Activated naive CD4-positive, alpha-beta T cell treated with anti-CD3 and anti-CD28 coated beads, Interleukin-2, amount 50 U/mL, for 24 hours (primary cell): ENCODE data around the gene RREB1.
A peak's percentile ranks its signal among the peaks of the same experiment; 100 is the strongest.
"Not testable (repeated sequence)": the region's sequence is repeated elsewhere in the genome, so short reads cannot be mapped to it uniquely, and the experiment has no call there.

Experiments used
- H3K27ac Mint-ChIP-seq: one replicate; pipeline ENCODE4 v1.8.0; 2021; ENCODE audit warnings: mild to moderate bottlenecking, mixed read lengths
- H3K27me3 Mint-ChIP-seq: one replicate; pipeline ENCODE4 v1.8.0; 2021; ENCODE audit warnings: mixed read lengths
- H3K36me3 Mint-ChIP-seq: one replicate; pipeline ENCODE4 v1.8.0; 2021; ENCODE audit warnings: mixed read lengths
- H3K4me1 Mint-ChIP-seq: one replicate; pipeline ENCODE4 v1.8.0; 2021; ENCODE audit warnings: mixed read lengths
- H3K4me3 Mint-ChIP-seq: one replicate; pipeline ENCODE4 v1.8.0; 2021; ENCODE audit warnings: mild to moderate bottlenecking, mixed read lengths
- H3K9me3 Mint-ChIP-seq: one replicate; pipeline ENCODE4 v1.8.0; 2021; ENCODE audit warnings: mixed read lengths

RREB1 gene

GRCh38 chr6:7251646-7252260, 144.0 kb downstream of the RREB1 start:
- H3K4me3 Mint-ChIP-seq, result no peak overlapping the region
- no peaks in the 10 kb centered on the region for H3K9me3 Mint-ChIP-seq
- H3K27me3 Mint-ChIP-seq, result no peaks in the 10 kb centered on the region

GRCh38 chr6:7252390-7252789, 144.6 kb downstream of the RREB1 start:
- H3K27me3 Mint-ChIP-seq, result no peaks in the 10 kb centered on the region
- no peaks in the 10 kb centered on the region for H3K4me1 Mint-ChIP-seq
- peaks cover 7% of the 10 kb centered on the region for H3K36me3 Mint-ChIP-seq
- no peaks in the 10 kb centered on the region for H3K9me3 Mint-ChIP-seq
- H3K27ac Mint-ChIP-seq, result no peak overlapping the region
- H3K4me3 Mint-ChIP-seq, result no peak overlapping the region

More at GRCh38 chr6:7251646-7252260, 144.0 kb downstream of the RREB1 start:
- Mint-ChIP-seq H3K4me1 (no peaks in the 10 kb centered on the region), H3K36me3 (peaks cover 7% of the 10 kb centered on the region), H3K27ac (no peak overlapping the region)

GRCh38 chr6:7254980-7255835, 147.4 kb downstream of the RREB1 start:
- H3K27ac Mint-ChIP-seq, result no peak overlapping the region
- H3K4me1 Mint-ChIP-seq, result peaks cover 3% of the 10 kb centered on the region
- no peaks in the 10 kb centered on the region for H3K9me3 Mint-ChIP-seq
- H3K36me3 Mint-ChIP-seq, result peaks cover 2% of the 10 kb centered on the region
- H3K27me3 Mint-ChIP-seq, result no peaks in the 10 kb centered on the region
- H3K4me3 Mint-ChIP-seq, result no peak overlapping the region

- Mint-ChIP-seq H3K36me3 (no peaks in the 10 kb centered on the region), H3K27ac (no peak overlapping the region), H3K4me1 (peaks cover 10% of the 10 kb centered on the region), H3K27me3 (peaks cover 6% of the 10 kb centered on the region), H3K4me3 (no peak overlapping the region), H3K9me3 (no peaks in the 10 kb centered on the region)
Measured at GRCh38 chr6:7255918-7256317, 148.2 kb downstream of the RREB1 start.

- Mint-ChIP-seq H3K36me3 (no peaks in the 10 kb centered on the region), H3K27ac (no peak overlapping the region), H3K9me3 (no peaks in the 10 kb centered on the region), H3K4me3 (no peak overlapping the region), H3K4me1 (peaks cover 15% of the 10 kb centered on the region), H3K27me3 (peaks cover 8% of the 10 kb centered on the region)
Measured at GRCh38 chr6:7256785-7257184, 149.0 kb downstream of the RREB1 start.

- Mint-ChIP-seq H3K27ac (no peak overlapping the region), H3K4me3 (no peak overlapping the region), H3K27me3 (peaks cover 8% of the 10 kb centered on the region), H3K9me3 (no peaks in the 10 kb centered on the region), H3K36me3 (no peaks in the 10 kb centered on the region), H3K4me1 (peaks cover 20% of the 10 kb centered on the region)
Measured at GRCh38 chr6:7257521-7258230, 149.9 kb downstream of the RREB1 start.

- Mint-ChIP-seq H3K27me3 (peaks cover 8% of the 10 kb centered on the region), H3K27ac (no peak overlapping the region), H3K36me3 (no peaks in the 10 kb centered on the region), H3K4me3 (no peak overlapping the region), H3K9me3 (no peaks in the 10 kb centered on the region), H3K4me1 (peaks cover 20% of the 10 kb centered on the region)
Measured at GRCh38 chr6:7258231-7258763, 150.5 kb downstream of the RREB1 start.

- H3K27me3 Mint-ChIP-seq, result peaks cover 8% of the 10 kb centered on the region
- no peak overlapping the region for H3K27ac Mint-ChIP-seq
- no peaks in the 10 kb centered on the region for H3K9me3 Mint-ChIP-seq
- H3K4me3 Mint-ChIP-seq, result peak overlapping the region; percentile 85
- peaks cover 20% of the 10 kb centered on the region for H3K4me1 Mint-ChIP-seq
- H3K36me3 Mint-ChIP-seq, result no peaks in the 10 kb centered on the region
Measured at GRCh38 chr6:7260291-7261031, 152.7 kb downstream of the RREB1 start.

GRCh38 chr6:7261032-7261841, 153.5 kb downstream of the RREB1 start:
- H3K9me3 Mint-ChIP-seq, result no peaks in the 10 kb centered on the region
- H3K4me3 Mint-ChIP-seq, result peak overlapping the region; percentile 85
- H3K36me3 Mint-ChIP-seq, result no peaks in the 10 kb centered on the region
- no peak overlapping the region for H3K27ac Mint-ChIP-seq
- H3K4me1 Mint-ChIP-seq, result peaks cover 20% of the 10 kb centered on the region
- peaks cover 8% of the 10 kb centered on the region for H3K27me3 Mint-ChIP-seq

GRCh38 chr6:7261852-7262461, 154.2 kb downstream of the RREB1 start:
- H3K27me3 Mint-ChIP-seq, result peaks cover 8% of the 10 kb centered on the region
- no peaks in the 10 kb centered on the region for H3K9me3 Mint-ChIP-seq
- peaks cover 20% of the 10 kb centered on the region for H3K4me1 Mint-ChIP-seq
- peak overlapping the region; percentile 85 for H3K4me3 Mint-ChIP-seq
- H3K36me3 Mint-ChIP-seq, result no peaks in the 10 kb centered on the region
- H3K27ac Mint-ChIP-seq, result no peak overlapping the region

GRCh38 chr6:7262746-7263518, 155.2 kb downstream of the RREB1 start:
- Mint-ChIP-seq H3K9me3 (no peaks in the 10 kb centered on the region), H3K36me3 (no peaks in the 10 kb centered on the region), H3K4me3 (no peak overlapping the region), H3K27ac (no peak overlapping the region), H3K27me3 (peaks cover 8% of the 10 kb centered on the region), H3K4me1 (peaks cover 20% of the 10 kb centered on the region)

- H3K9me3 Mint-ChIP-seq, H3K36me3 Mint-ChIP-seq, H3K27ac Mint-ChIP-seq, H3K4me3 Mint-ChIP-seq, H3K27me3 Mint-ChIP-seq: not testable (repeated sequence)
- H3K4me1 Mint-ChIP-seq, result peaks cover 20% of the 10 kb centered on the region
Measured at GRCh38 chr6:7263519-7263805, 155.7 kb downstream of the RREB1 start.

- H3K4me1 Mint-ChIP-seq, result peaks cover 20% of the 10 kb centered on the region
- peaks cover 8% of the 10 kb centered on the region for H3K27me3 Mint-ChIP-seq
- no peaks in the 10 kb centered on the region for H3K9me3 Mint-ChIP-seq
- no peak overlapping the region for H3K27ac Mint-ChIP-seq
- no peaks in the 10 kb centered on the region for H3K36me3 Mint-ChIP-seq
- H3K4me3 Mint-ChIP-seq, result no peak overlapping the region
Measured at GRCh38 chr6:7264041-7264440, 156.3 kb downstream of the RREB1 start.
